HEK293 (cell line): ENCODE data around the gene MT1B.

Experiments
- CTCF ChIA-PET: fragments of 350-600 bp; formaldehyde crosslinking; extraction: SDS; loops from one replicate; lab custom pipeline; 2021; ENCODE audit warnings: antibody characterized with exemption; lab: Yijun Ruan, JAX
- POLR2A ChIA-PET: fragments of 300-600 bp; formaldehyde crosslinking; extraction: SDS; loops from one replicate; lab custom pipeline; 2020; ENCODE audit warnings: antibody characterized with exemption, inconsistent platforms; lab: Yijun Ruan, JAX
- H3K27ac ChIP-seq: fragments of 200-500 bp; sonication (Bioruptor generic); 2 replicates; pipeline ENCODE4 v1.5.1; 2014; ENCODE audit warnings: low read depth, low read length, control low read depth, inconsistent platforms; ENCODE audit errors: extremely low read depth
- H3K36me3 ChIP-seq, 2 experiments: fragments of 200-500 bp in 1 of 2; sonication (Bioruptor generic) in 1 of 2; 1 replicate in 1 of 2; 2 replicates in 1 of 2; pipeline ENCODE4 v1.5.1; 2014 to 2017; ENCODE audit warnings: inconsistent platforms in 2 of 2, low read length in 2 of 2; ENCODE audit not compliant: control insufficient read depth in 2 of 2, insufficient read depth in 1 of 2
- H3K4me1 ChIP-seq: fragments of 200-500 bp; sonication (Bioruptor generic); 2 replicates; pipeline ENCODE4 v1.5.1; 2014; ENCODE audit warnings: mild to moderate bottlenecking, low read length, inconsistent platforms; ENCODE audit not compliant: control insufficient read depth, insufficient read depth
- H3K4me3 ChIP-seq: 2 replicates; pipeline ENCODE4 v1.5.1; 2011; ENCODE audit warnings: low read depth, mild to moderate bottlenecking, control low read depth, low read length, moderate library complexity
- H3K9me3 ChIP-seq: fragments of 200-500 bp; sonication (Bioruptor generic); 2 replicates; pipeline ENCODE4 v1.5.1; 2014; ENCODE audit warnings: low read depth, low read length, inconsistent platforms; ENCODE audit not compliant: control insufficient read depth, insufficient read depth
- CTCF ChIP-seq: fragments of 450-650 bp; formaldehyde crosslinking; IDR thresholded peaks from 2 replicates; pipeline ENCODE4 v1.5.1; 2016; ENCODE audit warnings: missing biosample characterization, missing genetic modification characterization
- GFI1B ChIP-seq: fragments of 450-650 bp; formaldehyde crosslinking; IDR thresholded peaks from 2 replicates; pipeline ENCODE4 v1.5.1; 2016; ENCODE audit warnings: missing biosample characterization, missing genetic modification characterization
- GLI2 ChIP-seq: fragments of 450-650 bp; formaldehyde crosslinking; IDR thresholded peaks from 2 replicates; pipeline ENCODE4; 2017; ENCODE audit warnings: missing biosample characterization, missing genetic modification characterization, low read depth, borderline replicate concordance
- INSM2 ChIP-seq: fragments of 450-650 bp; formaldehyde crosslinking; IDR thresholded peaks from 2 replicates; pipeline ENCODE4 v1.5.1; 2016; ENCODE audit warnings: missing biosample characterization, missing genetic modification characterization
- MYNN ChIP-seq: fragments of 450-650 bp; formaldehyde crosslinking; IDR thresholded peaks from 2 replicates; pipeline ENCODE4 v1.5.1; 2016; ENCODE audit warnings: missing biosample characterization, missing genetic modification characterization, borderline replicate concordance
- ZBTB1 ChIP-seq: fragments of 450-650 bp; formaldehyde crosslinking; IDR thresholded peaks from 2 replicates; pipeline ENCODE4 v1.5.1; 2016; ENCODE audit warnings: missing biosample characterization, missing genetic modification characterization
- ZBTB48 ChIP-seq: fragments of 450-650 bp; formaldehyde crosslinking; IDR thresholded peaks from 2 replicates; pipeline ENCODE4 v1.5.1; 2016; ENCODE audit warnings: missing biosample characterization, missing genetic modification characterization
- ZBTB8A ChIP-seq: fragments of 450-650 bp; formaldehyde crosslinking; IDR thresholded peaks from 2 replicates; pipeline ENCODE4 v1.5.1; 2016; ENCODE audit warnings: missing biosample characterization, missing genetic modification characterization
- ZEB2 ChIP-seq: fragments of 450-650 bp; formaldehyde crosslinking; IDR thresholded peaks from 2 replicates; pipeline ENCODE4 v1.5.1; 2016; ENCODE audit warnings: missing biosample characterization, missing genetic modification characterization
- ZNF366 ChIP-seq: fragments of 450-650 bp; formaldehyde crosslinking; conservative IDR thresholded peaks from 2 replicates; pipeline ENCODE4 v1.5.1; 2016; ENCODE audit warnings: missing biosample characterization, missing genetic modification characterization
- ZNF501 ChIP-seq: fragments of 450-650 bp; formaldehyde crosslinking; IDR thresholded peaks from 2 replicates; pipeline ENCODE4 v1.5.1; 2016; ENCODE audit warnings: missing biosample characterization, missing genetic modification characterization
- ZNF529 ChIP-seq: fragments of 450-650 bp; formaldehyde crosslinking; IDR thresholded peaks from 2 replicates; pipeline ENCODE4 v1.5.1; 2017; ENCODE audit warnings: missing genetic modification characterization, missing biosample characterization; ENCODE audit not compliant: insufficient replicate concordance
- ZNF561 ChIP-seq: fragments of 450-650 bp; IDR thresholded peaks from 2 replicates; pipeline ENCODE4 v1.5.1; 2018; ENCODE audit warnings: missing biosample characterization, missing genetic modification characterization, borderline replicate concordance
- ZNF626 ChIP-seq: fragments of 450-650 bp; sonication (Bioruptor Pico); formaldehyde crosslinking; IDR thresholded peaks from 2 replicates; pipeline ENCODE4 v1.5.1; 2018; ENCODE audit warnings: missing biosample characterization, missing genetic modification characterization, inconsistent platforms
- ZNF701 ChIP-seq: fragments of 450-650 bp; formaldehyde crosslinking; IDR thresholded peaks from 2 replicates; pipeline ENCODE4 v1.5.1; 2016; ENCODE audit warnings: missing biosample characterization, missing genetic modification characterization
- ZNF76 ChIP-seq: fragments of 450-650 bp; formaldehyde crosslinking; IDR thresholded peaks from 2 replicates; pipeline ENCODE4; 2016; ENCODE audit warnings: low read depth, missing biosample characterization, missing genetic modification characterization, borderline replicate concordance
- ZNF768 ChIP-seq: fragments of 450-650 bp; formaldehyde crosslinking; IDR thresholded peaks from 2 replicates; pipeline ENCODE4 v1.5.1; 2018; ENCODE audit warnings: missing biosample characterization, mild to moderate bottlenecking, missing genetic modification characterization
- ZSCAN23 ChIP-seq: fragments of 450-650 bp; formaldehyde crosslinking; IDR thresholded peaks from 2 replicates; pipeline ENCODE4 v1.5.1; 2016; ENCODE audit warnings: missing biosample characterization, missing genetic modification characterization
- TF ChIP-seq, protein P1 (sequence below): fragments of 450-650 bp; formaldehyde crosslinking; IDR thresholded peaks from 2 replicates; pipeline ENCODE4 v1.5.1; 2017; ENCODE audit warnings: missing biosample characterization, mild to moderate bottlenecking, missing genetic modification characterization, moderate library complexity
- TF ChIP-seq, protein P2 (sequence below): fragments of 450-650 bp; formaldehyde crosslinking; IDR thresholded peaks from 2 replicates; pipeline ENCODE4 v1.5.1; 2016; ENCODE audit warnings: missing biosample characterization, missing genetic modification characterization
- TF ChIP-seq, protein P3 (sequence below): fragments of 450-650 bp; formaldehyde crosslinking; IDR thresholded peaks from 2 replicates; pipeline ENCODE4 v1.5.1; 2016; ENCODE audit warnings: missing biosample characterization, missing genetic modification characterization
- TF ChIP-seq, protein P4 (sequence below): fragments of 450-650 bp; formaldehyde crosslinking; IDR thresholded peaks from 2 replicates; pipeline ENCODE4 v1.5.1; 2016; ENCODE audit warnings: missing biosample characterization, missing genetic modification characterization

MT1B gene

GRCh38 chr16:56677474-56677873 lies 25.8 kb downstream of the MT1B start:
- TF ChIP-seq ZNF76 (no peak), ZNF501 (no peak), GFI1B (tag by site-specific recombination) (no peak), CTCF (tag by site-specific recombination) (no peak), ZNF529 (tag by site-specific recombination) (no peak), ZEB2 (tag by site-specific recombination) (no peak), ZBTB8A (no peak), ZNF701 (no peak), ZNF561 (tag by site-specific recombination) (no peak)
- Histone ChIP-seq H3K9me3 (no peaks in the 10 kb centered on the region), H3K36me3 (no peaks in the 10 kb centered on the region), H3K27ac (no peak overlapping the region), H3K4me3 (no peak overlapping the region), H3K4me1 (peaks cover 1% of the 10 kb centered on the region)
- ChIA-PET POLR2A (no interaction called here), CTCF (interaction anchor here (0.7 to 1.6 kb wide), 3 partner anchors 24 to 74 kb away, joined by 3 to 12 read pairs (median 3); no protein-coding TSS in a partner anchor)

GRCh38 chr16:56679078-56679730 lies 27.5 kb downstream of the MT1B start:
- Histone ChIP-seq H3K36me3 (no peaks in the 10 kb centered on the region), H3K4me1 (peaks cover 3% of the 10 kb centered on the region), H3K9me3 (no peaks in the 10 kb centered on the region), H3K4me3 (no peak overlapping the region), H3K27ac (no peak overlapping the region)
- CTCF ChIA-PET: interaction anchor here (1.8 kb wide), 1 partner anchor 22 kb away, joined by 8 read pairs; no protein-coding TSS in a partner anchor
- POLR2A ChIA-PET: no interaction called here
- TF ChIP-seq ZNF768 (tag by site-specific recombination): peak; percentile 37; the same call in 1 of the 2 replicates
- TF ChIP-seq ZNF366 (tag by site-specific recombination): no peak
- no peak for TF ChIP-seq GLI2 (tag by site-specific recombination)

GRCh38 chr16:56679818-56680217 lies 28.1 kb downstream of the MT1B start:
- ChIA-PET CTCF (interaction anchor here (1.8 kb wide), 1 partner anchor 22 kb away, joined by 8 read pairs; no protein-coding TSS in a partner anchor), POLR2A (no interaction called here)
- Histone ChIP-seq H3K36me3 (no peaks in the 10 kb centered on the region), H3K4me1 (peaks cover 3% of the 10 kb centered on the region), H3K4me3 (no peak overlapping the region), H3K27ac (no peak overlapping the region), H3K9me3 (no peaks in the 10 kb centered on the region)
- TF ChIP-seq GLI2 (tag by site-specific recombination): no peak
- no peak for TF ChIP-seq MYNN (tag by site-specific recombination)
- no peak for TF ChIP-seq ZBTB48 (tag by site-specific recombination)
- TF ChIP-seq ZSCAN23 (tag by site-specific recombination): no peak
- no peak for TF ChIP-seq INSM2 (tag by site-specific recombination)
- TF ChIP-seq, protein P1, sequence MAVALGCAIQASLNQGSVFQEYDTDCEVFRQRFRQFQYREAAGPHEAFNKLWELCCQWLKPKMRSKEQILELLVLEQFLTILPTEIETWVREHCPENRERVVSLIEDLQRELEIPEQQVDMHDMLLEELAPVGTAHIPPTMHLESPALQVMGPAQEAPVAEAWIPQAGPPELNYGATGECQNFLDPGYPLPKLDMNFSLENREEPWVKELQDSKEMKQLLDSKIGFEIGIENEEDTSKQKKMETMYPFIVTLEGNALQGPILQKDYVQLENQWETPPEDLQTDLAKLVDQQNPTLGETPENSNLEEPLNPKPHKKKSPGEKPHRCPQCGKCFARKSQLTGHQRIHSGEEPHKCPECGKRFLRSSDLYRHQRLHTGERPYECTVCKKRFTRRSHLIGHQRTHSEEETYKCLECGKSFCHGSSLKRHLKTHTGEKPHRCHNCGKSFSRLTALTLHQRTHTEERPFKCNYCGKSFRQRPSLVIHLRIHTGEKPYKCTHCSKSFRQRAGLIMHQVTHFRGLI: no peak
- TF ChIP-seq, protein P2, sequence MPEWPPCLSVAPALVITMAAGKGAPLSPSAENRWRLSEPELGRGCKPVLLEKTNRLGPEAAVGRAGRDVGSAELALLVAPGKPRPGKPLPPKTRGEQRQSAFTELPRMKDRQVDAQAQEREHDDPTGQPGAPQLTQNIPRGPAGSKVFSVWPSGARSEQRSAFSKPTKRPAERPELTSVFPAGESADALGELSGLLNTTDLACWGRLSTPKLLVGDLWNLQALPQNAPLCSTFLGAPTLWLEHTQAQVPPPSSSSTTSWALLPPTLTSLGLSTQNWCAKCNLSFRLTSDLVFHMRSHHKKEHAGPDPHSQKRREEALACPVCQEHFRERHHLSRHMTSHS: no peak
- no peak for TF ChIP-seq ZNF626 (tag by site-specific recombination)
- TF ChIP-seq, protein P3, sequence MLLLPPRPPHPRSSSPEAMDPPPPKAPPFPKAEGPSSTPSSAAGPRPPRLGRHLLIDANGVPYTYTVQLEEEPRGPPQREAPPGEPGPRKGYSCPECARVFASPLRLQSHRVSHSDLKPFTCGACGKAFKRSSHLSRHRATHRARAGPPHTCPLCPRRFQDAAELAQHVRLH (tag by site-specific recombination): no peak
- TF ChIP-seq ZBTB1 (tag by site-specific recombination): no peak
- TF ChIP-seq, protein P4, sequence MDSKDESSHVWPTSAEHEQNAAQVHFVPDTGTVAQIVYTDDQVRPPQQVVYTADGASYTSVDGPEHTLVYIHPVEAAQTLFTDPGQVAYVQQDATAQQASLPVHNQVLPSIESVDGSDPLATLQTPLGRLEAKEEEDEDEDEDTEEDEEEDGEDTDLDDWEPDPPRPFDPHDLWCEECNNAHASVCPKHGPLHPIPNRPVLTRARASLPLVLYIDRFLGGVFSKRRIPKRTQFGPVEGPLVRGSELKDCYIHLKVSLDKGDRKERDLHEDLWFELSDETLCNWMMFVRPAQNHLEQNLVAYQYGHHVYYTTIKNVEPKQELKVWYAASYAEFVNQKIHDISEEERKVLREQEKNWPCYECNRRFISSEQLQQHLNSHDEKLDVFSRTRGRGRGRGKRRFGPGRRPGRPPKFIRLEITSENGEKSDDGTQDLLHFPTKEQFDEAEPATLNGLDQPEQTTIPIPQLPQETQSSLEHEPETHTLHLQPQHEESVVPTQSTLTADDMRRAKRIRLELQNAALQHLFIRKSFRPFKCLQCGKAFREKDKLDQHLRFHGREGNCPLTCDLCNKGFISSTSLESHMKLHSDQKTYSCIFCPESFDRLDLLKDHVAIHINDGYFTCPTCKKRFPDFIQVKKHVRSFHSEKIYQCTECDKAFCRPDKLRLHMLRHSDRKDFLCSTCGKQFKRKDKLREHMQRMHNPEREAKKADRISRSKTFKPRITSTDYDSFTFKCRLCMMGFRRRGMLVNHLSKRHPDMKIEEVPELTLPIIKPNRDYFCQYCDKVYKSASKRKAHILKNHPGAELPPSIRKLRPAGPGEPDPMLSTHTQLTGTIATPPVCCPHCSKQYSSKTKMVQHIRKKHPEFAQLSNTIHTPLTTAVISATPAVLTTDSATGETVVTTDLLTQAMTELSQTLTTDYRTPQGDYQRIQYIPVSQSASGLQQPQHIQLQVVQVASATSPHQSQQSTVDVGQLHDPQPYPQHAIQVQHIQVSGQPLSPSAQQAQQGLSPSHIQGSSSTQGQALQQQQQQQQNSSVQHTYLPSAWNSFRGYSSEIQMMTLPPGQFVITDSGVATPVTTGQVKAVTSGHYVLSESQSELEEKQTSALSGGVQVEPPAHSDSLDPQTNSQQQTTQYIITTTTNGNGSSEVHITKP: no peak
